OCI-M2 (cell line): ENCODE data around the gene EFCAB8.

Experiments
- DNase-seq: peaks from one replicate; lab custom pipeline; 2025; ENCODE audit not compliant: unreplicated experiment; lab: John Stamatoyannopoulos, UW

The EFCAB8 gene

DNA sequence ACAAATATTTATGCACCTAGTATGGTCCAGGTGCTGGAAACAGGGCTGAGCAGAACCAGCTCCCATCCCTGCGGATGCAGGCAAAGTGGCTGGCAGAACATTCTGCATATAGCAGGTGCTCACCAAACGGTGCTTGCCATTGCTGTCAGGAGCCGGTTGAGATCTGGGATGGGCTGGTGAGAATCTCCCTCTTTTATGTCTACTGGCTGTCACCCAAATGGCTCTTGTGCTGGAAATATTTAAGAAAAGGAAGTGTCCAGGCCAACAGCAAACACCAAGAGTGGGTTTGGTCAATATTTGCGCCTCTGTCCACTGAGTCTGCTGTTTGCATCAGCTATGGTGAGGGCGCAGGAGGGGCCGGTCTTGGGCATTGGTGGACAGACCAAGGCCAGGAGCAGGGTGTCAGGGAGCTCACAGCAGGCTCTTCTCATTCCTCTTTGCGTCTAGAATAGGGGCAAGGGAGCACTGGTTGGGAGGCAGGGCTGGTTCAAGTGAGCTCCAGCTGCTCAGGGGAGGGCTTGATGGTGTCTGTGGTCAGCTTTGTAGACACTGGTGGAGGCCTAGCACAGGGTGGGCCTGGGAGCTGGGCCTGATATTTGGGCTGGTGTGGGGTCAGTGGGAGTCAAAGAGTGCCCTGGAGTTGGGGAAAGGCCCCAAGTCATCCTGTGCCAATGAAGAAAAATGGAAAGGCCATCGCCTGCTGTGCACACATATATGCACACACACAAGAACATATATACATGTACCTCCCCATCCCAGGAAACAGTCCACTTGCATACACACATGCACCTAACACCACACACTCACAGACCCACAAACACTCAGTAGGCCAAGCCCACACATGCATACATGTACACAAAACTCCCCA lies 147.4 kb downstream of the EFCAB8 start:
- DNase-seq = no peak

DNA sequence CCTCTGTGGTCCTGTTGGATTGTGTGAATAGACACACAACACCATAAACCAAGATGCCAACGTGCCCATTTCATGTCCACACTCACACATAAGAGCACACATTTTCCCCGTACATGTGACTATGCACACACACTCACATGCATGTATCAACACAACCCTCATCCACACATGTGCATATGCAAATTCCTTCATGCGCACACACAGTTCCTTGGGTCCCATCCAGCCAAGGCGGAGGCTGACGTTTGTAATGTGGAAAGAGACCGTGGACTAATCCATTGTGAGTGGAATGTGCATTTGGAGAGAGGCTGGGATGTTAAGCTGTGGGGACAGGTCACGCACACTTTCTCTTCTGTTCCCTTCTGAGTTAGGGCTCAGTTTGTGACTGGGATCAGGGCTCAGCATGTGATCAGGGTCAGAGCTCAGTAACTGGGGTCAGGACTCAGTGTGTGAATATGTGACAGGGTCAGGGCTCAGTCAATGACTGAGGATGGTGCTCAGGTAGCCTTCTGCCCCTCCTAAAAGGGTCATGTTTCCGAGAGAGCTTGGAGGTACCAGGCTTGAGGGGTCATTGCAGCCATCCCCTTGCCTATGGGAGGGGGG lies 148.2 kb downstream of the EFCAB8 start:
- DNase-seq = no peak

DNA sequence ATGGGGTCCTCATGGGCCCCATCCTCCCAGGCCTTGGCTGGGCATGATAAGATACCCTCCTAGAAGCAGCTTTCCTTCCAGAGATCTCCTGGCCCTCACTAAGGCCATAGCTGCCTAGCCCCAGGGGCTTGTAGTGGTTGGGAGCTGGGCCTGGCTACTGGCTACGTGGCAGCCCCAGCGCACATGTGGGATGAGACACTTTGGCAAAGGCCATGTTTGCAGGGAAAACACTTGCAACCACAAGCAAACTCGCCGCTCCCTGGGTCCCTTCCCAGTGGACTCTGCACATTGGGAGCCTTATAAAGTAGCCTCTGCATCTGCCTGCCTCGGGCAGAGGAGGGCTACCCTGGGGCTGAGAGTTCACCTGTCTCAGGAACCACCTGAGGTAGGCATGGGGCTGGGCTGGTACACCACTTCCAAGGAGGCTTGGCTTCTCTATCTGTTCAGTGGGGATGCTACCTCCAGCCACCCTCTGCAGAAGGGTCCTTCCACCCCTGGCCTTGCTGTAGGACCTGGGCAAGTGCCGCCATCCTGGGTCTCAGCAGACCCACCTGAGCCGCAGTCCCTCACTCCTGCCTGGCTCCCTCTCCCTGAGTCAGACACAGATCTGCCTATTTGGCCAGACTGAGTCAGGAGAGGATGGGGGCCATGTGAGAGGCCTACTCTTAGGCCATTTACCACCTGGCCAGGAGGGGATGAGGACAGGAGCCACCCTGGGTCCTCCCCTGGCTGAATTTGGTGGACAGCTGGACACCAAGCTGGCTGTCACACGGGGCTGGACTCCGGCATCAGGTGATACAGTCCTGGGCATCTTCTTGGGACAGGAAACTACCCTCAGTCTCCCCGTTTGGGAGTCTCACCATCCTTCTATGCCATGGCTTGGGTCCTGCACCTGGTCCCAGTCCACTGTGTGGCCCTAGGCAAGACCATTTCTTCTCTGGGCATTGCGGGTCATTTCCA lies 148.9 kb downstream of the EFCAB8 start, which contains the start of gene BPIFB2:
Gene BPIFB2, plus strand, starts transcription at position 329 of the 960 bp plus-strand sequence. CDS start 871 bp downstream, outside the sequence.
- no peak for DNase-seq

DNA sequence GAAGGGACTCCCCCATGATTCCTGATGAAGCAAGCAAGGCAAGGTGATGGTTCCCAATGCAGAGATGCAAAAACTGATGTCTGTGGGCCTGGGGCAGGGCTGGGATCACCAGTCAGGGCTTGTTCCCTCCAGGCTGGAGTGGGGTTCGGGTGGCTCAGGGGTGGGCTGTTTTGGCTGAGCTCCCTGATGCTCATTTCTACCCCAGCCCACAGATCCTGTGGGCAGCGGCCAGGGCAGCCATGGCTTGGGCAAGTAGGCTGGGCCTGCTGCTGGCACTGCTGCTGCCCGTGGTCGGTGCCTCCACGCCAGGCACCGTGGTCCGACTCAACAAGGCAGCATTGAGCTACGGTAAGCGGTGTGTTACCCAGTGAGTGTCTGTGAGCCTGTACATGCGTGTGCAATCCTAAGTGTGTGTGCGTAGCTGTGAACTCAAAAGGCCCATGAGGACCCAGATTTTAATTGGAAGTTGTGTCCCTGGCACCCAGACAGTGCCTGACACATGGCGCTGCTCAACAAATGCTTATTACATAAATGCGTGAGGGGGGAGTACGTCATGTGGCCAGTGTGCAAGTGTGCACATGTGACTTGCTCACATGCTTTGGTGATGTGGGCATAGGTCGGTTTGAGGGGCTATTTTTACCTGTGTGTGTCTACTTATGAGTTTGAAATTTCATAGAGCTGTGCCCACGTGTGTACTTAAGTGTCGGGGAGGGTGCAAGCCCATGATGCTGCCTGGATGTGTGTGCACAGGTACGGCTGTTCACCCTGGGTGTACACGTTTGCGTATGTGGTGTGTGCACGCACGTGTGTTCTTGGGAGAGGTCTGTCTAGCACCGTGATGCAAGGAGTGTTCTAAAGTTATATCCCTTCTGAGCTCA lies 149.9 kb downstream of the EFCAB8 start:
- DNase-seq = no peak

DNA sequence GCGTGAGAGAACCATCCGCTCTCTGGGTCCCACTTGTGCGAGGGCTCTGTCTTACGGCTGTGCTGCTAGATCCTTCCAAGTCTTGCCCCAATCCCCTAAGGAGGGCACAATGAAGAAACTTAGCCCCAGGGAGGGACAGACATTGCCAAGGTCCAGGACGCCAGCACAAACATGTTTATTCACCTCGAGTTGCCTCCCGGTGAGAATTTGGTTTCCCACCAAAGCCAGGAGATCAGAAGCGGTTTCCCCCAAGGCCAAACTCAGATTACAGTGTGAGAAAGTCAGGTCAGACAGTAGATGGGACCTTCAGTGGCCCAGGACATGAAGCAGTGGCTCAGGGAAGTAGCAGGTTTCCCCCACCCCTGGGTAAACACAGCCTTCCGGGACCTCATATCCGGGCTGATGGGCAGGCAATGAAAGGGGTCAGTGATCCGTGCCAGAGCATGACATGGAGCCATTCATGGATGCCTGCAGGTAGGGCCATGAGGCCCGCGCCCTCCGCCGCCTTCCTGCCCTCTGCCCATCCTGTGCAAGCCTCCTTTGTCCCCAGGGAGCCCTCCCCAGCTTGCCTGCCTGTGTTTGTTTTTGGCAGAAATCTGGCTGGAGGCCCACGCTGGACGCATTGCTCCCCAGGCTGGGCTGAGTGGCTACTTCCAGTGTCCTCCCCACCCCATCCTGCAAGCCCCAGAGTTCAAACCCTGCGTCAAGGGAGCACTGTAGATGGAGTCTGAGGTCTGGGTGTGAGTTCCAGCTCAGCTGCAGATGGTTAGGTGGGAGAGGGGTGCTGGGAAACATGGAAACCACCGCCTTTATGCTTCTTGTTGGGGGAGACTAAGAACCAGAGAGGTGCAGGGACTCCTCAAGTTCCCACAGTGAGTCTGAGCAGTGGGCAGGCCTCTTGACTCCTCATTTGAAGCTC lies 150.8 kb downstream of the EFCAB8 start:
- no peak for DNase-seq

DNA sequence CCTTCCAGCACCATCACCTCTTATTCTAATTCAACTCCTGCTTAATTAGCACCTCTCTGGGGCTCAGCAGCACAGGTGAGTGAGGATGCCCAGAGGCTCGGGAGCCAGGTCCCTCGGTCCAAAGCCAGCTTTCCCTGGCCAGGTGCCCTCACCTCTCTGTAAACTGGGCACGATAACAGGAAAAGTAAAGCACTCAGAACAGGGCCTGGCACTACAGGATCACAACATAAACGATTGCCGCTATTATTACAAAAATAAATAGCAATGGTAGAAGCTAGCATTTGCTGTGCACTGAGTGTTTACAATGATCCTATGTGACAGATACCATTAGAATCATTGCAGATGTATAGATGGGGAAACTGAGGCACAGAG lies 151.4 kb downstream of the EFCAB8 start:
- no peak for DNase-seq

DNA sequence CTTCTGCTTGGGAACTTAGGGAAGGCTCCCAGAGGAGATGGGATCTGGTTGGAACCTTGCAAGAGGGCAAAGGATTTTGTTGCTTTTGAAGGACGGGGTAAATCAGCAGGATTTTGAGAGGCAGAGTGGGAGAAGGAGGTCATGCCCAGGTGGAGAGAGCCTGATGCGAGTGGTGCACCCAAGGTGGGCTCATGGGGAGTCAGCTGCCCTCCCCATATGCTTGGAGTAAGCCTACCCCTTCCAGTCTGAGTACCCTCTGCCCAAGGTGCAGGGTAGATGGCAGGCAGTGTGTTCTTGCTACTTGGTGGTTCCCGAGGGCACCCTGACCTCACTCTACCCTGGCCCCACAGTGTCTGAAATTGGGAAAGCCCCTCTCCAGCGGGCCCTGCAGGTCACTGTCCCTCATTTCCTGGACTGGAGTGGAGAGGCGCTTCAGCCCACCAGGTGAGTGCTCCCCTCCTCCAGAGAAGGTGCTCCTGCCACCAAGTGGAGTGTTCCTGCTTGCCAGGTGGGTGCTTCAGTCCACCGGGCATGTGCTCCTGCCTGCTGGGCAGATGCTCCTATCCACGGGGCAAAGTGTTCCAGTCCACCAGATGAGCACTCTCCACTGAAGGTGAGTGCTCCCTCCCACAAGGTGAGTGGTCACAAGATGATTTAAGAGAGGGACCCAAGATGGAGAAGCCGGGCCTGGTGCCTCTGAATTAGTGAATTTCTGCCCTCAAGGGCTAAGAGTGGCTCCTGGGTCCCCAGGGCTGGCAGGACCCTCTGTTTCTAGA lies 152.1 kb downstream of the EFCAB8 start:
- no peak for DNase-seq
